Stimulated activated CD4-positive, alpha-beta T cell treated with anti-CD3 and anti-CD28 coated beads, Interleukin-4, amount 100 ng/mL, for 4 hours (primary cell): ENCODE results near the gene GPATCH8.
"Not testable (repeated sequence)": the region's sequence is repeated elsewhere in the genome, so short reads cannot be mapped to it uniquely, and the experiment has no call there.

Experiments
- DNase-seq, 2 experiments: peaks; one replicate each; pipeline ENCODE4 v3.0.0-alpha.2; 2020

The GPATCH8 gene

DNA sequence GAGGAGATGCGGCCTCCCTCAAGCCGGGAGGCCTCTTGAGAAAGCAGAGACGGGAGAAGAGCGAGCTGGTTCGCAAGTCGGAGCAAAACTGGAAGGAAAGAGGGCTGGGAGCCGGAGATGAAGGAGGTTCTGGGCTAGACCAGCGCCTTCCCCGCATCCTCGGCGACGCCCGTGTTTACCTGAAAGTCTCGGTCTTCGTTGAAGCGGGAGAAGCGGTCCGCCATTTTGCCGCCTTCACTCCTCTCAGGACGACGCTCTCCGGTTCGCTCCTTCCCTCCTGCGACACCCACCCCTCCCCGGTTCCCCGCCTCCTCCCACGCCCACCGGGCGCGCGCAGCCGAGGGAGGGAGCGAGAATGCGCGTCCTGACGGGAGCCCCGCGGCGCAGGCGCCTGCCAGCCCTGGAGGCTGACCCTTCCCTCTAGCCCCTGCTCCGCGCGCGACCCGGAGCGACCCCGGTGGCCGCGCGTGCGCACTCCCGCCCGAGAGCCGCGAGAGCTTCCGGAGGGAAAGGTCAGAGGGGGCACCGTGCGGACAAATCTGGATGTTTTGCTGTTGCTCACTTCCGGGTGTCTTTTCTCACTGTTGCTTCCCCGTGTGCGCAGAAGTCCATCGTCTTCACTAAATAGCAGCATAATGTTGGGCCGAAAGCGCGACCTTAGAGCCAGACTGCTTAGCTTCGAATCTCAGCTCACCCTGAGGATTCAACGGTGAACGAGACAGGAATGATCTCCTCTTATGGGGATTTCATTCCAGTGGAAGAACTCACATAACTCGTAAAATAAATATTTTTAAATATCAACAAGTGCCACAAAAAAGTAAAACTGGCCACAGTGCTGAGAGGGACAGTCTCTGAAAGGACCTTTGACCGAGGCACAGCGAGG is at the start of gene GPATCH8:
GPATCH8 (minus strand) TSS at position 260 of the 883 bp plus-strand sequence; CDS start at position 224, 36 bp downstream.
- peak; percentile 91 to 93 for DNase-seq

DNA sequence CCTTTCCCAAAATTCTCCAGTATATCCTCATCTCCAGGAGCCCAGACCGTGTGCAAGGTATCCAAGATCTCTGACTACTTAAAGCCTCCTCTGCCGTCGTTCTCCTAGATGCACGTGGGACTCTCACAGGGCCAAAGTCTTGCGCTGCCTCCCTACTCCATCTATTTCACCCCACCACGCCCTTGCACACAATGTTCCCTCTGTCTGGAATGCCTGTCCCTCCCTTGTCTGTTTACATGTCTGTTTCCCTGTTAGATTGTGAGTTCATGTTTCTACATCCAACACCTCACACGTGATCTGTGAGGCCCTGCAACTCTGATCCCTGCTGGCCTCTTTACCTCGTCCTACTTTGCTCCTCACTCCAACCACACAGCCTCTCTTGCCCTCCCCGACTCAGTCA is 49.2 kb upstream of the GPATCH8 start:
- DNase-seq = no peak

- no peak for DNase-seq
Observed at GRCh38 chr17:44549686-44550085, 46.5 kb upstream of the GPATCH8 start.

DNA sequence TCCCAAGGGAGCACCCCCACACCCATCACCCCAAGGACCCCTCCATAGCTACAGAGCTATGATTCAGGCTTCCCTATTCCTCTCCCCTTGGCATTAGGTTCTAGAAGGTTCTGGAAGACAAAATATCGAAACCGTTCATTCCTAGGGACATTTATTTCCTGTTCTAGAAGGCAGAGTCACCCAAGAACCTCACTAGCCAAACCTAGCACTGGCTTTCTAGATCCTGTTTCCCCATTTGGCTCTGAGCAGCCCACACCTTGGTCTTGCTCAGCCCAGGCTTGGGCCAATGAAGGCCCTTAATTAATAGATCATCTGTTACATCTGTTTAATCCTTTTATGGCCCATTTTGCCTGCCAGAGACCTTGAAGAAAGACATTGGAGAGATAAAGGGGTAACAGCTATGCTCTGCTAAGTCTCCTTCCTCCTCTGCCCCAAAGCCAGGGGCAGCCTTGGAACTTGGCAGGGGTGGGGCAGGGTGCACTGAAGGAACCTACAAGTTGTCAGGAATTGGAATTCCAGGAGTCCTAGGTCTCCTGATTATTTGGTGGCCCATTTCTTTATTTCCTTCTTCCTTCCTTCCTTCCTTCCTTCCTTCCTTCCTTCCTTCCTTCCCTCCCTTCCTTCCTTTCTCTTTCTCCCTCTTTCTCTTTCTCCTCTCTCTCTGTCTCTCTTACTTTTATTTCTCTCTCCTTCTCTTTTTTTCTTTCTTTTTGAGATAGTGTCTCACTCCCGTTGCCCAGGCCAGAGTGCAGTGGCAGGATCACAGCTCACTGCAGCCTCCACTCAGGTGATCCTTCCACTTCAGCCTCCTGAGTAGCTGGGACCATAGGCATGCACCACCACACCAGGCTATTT is 45.4 kb upstream of the GPATCH8 start:
- DNase-seq = no peak

- DNase-seq = no peak
Observed at GRCh38 chr17:44547625-44548267, 44.5 kb upstream of the GPATCH8 start.

DNA sequence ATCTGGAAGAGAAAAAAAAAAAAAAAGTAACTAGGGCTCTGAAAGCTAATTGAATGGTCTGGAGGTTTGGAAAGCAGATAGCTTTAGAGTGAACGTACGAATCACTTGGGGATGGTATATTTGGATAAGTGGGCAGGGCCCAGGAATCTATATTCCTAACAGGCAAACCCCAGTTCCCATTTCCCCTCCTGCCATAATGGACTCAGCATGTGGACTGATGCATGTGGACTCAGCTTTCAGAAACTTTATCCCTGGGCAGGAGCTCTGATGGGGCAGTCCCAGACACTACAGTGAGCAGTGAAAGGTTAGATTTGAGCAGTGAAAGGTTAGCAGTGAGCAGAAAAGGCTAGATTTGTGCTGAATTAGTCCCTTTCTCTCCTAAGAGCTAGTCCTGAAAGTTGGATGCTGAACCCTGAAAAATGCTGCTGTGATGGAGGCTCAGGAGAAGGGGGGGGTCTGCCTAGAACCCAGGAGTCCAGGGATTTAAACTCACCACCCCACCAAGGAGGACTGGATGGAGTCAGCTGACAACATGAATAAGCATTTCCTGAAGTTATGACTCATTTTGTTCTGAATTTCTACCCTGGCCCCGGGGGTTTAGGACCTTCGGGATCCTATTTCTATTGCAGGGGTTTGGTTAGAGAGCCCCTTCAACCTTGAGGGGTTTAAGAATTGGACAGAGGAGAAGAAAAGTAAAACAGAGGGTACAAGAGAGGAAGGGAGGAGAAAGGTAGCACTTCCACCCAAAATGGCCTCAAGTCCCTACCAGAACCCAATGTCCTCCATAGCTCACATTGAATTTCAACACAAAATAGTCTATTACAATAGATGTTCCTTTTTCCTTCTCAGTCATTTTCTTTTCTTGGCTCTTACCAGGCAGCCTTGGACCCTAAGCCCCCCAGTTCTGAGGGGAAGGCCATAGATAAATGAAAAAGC is 43.7 kb upstream of the GPATCH8 start:
- DNase-seq = no peak

DNA sequence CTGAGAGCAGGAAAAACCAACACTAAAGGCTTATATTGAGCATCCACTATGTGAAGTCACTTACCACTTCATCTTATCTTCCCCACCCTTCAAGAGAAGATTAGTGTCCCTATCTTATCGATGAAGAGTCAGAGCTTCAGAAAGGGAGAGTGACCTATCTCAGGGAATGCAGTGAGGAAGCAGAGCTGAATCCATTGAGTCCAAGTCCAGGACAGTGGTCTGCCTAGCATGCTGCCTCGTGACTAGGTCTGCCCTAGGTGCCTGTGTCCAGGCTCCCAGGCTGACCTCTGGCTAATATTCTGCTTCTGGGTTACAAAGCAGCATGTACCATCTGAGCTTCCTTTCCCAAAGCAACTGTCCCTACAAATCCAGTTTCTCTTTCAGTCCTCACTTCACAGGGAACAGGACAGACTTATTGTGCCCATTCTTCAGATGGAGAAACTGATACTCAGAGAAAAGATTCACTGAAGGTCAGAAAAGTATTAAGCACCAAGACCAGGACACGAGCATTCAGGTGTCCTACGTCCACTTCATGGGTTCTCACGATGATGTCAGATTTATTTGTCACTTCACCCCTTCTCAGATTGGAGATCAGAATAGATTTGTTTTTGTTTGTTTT is 40.8 kb upstream of the GPATCH8 start:
- DNase-seq = no peak

- DNase-seq = no peak
Observed at GRCh38 chr17:44543213-44543904, 40.2 kb upstream of the GPATCH8 start.

DNA sequence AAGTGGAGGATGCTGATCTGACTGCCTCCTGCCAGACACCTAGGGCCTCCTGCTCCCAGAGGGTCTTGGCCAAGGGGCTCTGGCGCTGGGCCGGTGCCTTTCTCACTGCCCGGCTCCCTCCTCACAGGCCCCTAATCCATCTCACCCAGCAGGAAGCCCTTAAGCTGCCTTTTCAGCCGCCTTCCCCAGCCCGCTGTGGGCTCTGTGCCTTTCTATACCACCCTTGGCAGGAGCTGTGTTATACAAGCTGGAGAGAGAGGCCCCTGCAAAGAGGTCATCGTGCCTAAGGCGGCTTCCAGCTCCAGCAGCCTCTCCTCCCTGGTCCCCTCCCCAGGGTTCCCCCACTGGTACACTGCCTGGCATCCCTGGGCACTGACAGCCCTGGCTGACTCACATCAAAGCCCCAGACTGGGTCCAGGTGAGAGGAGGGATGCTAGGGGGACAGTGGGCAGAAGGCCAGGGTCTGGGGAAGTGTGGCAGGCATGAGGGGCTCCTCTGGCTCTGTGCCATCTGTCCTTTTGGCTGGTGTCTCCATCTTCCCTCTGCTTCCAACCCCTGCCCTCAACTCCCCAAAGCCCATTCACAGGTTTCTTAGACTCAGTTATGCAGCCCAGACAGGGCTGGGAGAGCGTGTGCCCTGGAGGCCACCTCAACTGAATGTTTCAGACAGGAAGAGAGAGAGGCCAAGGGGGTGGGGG is 38.8 kb upstream of the GPATCH8 start:
- DNase-seq = no peak

DNA sequence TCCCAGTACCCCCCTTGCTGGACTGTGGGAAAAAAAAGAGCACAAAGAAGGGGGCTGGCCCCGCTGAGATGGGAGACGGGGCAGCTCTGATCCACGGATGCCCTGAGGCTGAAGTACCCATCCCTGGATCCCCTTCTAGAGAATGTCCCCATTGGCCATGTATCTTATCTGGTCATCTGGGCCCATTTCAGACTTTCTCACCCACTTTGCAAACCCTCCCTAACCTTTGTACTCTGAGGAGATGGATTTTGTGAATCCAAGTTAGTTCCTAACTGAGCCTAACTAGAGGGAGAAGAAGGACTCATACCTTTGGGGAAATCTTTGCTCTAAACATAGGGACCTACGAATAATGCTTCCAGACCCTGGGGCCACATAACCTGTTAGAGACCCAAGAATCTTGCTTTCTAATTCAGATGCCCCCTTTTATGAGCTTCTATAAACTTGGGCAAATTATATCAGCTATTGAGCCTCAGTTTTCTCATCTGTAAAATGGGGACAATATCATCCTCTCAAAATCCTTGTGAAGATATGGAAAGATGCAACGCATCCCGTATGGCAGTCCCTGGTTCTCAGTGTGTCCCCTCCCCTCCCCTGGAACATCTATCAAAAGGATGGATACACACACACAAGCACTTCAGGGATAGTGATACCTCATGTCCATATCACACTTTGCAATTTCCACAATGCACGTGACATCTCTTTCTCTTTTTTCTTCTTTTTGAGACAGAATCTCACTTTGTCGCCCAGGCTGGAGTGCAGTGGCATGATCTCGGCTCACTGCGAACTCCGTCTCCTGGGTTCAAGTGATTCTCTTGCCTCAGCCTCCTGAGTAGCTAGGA is 37.3 kb upstream of the GPATCH8 start:
- no peak for DNase-seq

GRCh38 chr17:44539673-44540072 is 36.5 kb upstream of the GPATCH8 start:
- no peak for DNase-seq

DNA sequence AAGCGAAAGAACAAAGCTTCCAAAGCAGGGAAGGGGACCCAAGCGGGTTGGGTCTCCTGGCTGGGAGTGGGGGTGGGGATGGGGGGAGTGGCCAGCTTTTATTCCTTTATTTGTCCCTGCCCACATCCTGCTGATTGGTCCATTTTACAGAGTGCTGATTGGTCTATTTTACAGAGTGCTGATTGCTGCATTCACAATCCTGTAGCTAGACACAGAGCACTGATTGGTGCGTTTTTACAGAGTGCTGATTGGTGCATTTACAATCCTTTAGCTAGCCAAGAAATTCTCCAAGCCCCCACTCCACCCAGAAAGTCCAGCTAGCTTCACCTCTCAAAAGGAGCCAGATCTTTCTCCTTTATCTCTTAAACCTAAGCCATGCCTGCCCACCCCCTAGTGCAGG is 34.7 kb upstream of the GPATCH8 start:
- not testable (repeated sequence) for DNase-seq

DNA sequence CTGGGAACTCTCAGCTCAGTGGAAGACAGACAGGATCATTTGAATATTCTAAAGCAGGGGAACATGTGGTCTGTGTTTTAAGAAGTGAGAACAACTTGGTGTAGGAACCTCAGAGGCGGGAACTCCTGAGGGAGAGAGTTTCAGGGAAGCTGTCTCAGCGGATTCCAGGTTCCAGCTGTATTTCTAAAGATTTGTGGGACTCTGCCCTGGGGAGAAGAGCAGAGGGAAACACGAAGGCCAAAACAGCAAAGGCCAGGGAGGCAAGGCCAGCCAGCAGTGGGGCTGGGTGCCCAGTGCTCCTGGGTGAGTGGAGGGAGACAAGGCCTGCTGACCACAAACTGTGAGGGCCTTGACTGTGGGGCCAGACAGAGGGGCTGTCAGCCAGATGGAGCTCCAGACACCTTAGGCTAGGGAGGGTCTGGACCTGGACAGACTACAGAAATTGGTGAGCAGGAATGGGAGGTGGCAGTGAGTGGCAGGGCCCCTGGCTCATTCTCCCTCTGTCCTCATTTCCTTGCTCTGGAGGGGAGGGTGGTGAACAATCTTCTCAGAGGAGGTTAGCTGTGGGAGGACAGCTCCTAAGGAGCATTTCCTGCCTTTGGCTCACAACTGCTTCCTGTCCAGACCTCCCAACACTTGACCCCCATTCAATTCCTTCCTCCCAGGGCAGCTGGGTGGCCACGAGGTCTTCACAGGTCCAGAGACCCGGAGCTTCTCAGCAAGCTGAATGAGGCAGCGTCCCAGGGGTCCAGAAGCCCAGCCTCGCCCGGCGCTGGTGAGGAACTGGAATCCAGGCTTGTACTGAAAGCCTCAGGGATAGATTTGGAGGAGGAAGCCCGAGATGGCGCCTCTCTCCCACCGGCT is 33.1 kb upstream of the GPATCH8 start:
- no peak for DNase-seq

DNA sequence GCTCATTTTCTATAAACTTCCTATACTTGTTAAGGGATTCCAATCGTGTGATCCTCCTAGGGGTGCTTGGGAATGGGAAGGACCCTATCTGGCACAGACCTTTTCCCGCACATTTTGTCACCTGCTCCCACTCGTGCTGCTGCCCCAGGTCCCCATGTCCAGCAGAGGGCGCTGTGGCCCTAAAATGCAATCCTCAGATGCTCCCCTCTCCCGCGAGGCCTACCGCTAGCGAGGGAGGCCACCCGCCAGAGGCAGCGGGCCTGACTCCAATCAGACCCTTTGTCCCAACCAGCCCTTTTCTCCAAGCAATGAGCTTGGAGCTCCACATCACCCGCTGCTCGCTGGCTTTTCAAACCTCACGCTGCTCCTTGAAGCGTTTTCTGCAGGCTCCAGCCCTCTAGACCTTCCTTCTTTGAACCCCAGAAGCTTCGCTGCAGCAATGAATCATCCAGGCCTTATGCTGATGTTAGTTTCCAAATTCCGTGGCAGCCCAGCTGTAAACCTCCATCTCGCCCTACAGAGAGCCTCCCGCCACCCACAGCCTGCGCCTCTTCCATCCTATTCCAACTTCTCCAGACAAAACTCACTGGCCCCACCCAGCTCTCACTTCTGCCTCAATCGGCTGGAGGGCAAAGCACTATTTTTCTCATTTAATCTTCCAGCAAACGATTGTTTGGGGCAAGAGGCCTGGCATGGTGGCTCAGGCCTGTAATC is 30.5 kb upstream of the GPATCH8 start:
- peak; percentile 74 to 86 for DNase-seq

DNA sequence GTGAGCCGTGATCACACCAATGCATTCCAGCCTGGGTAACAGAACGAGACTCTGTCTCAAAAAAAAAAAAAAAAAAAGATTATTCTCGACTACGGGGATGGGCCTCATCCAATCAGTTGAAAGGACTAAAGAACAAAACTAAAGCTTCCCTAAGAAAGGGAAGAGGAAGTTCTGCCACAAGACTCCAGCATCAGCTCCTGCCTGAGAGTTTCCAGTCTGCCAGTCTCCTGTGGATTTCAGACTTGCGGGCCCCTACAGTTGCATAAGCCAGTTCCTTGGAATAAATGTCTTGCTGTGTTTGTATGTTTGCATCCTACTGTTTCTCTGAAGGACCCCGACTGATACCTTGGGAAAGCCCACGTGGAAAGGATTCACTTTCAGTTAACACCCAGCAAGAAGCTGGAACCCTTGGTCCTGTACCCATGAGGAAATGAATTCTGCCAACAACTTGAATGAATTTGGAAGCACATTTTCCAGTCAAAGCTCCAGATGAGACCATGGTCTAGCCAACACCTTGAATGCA is 27.8 kb upstream of the GPATCH8 start:
- no peak for DNase-seq

DNA sequence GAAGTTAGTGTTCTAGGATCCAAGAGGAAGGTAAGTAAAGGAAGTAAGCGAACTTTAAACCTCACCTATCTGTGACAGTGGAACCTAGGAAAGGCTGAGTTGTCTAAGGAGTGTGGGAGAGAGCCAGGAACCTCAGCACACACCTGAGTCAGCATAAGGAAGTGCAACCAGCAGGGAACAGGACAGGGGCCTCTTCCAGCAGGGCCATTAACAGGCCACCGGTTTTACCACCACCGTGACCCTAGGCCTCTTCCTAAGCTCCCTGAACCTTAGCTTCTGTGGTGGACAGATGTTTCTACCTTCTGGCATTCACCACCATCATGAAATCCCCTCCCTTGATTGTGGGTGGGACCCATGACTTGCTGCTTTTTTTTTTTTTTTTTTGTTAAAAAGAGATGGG is 26.7 kb upstream of the GPATCH8 start:
- DNase-seq = no peak

DNA sequence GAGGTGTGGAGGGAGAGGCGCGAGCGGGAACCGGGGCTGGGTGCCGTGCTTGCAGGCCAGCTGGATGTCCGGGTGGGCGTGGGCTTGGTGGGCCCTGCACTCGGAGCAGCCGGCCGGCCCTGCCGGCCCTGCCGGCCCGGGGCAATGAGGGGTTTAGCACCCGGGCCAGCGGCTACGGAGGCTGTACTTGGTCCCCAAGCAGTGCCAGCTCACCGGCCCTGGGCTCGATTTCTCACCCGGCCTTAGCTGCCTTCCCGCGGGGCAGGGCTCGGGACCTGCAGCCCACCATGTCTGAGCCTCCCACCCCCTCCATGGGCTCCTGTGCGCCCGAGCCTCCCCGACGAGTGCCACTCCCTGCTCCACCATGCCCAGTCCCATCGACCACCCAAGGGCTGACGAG is 24.7 kb upstream of the GPATCH8 start:
- no peak for DNase-seq

- DNase-seq = no peak
Observed at GRCh38 chr17:44527102-44527501, 23.9 kb upstream of the GPATCH8 start.
